HepG2 (cell line): ENCODE measurements around the gene DPEP1. TPM values are rescaled to one million over a fixed set of nuclear protein-coding genes. Genes with fewer than 3 reads are reported as not detected.

ENCODE experiments used
- ATAC-seq: fragments of 200-7000 bp; cut with Tn5 transposase; 3 replicates; pipeline ENCODE4 v1.9.1; 2020; ENCODE audit warnings: mild to moderate bottlenecking, moderate library complexity
- BruUV-seq: library from RNA; stranded (reverse); fragments of 400-500 nt; replicated peaks from 2 replicates; lab custom pipeline; 2021; lab: Mats Ljungman, UMichigan
- CTCF ChIA-PET: fragments of 300-600 bp; formaldehyde crosslinking; extraction: SDS; loops from one replicate; lab custom pipeline; 2021; ENCODE audit warnings: low total read pairs, inconsistent platforms, low intra/inter-chr PET ratio; lab: Yijun Ruan, JAX
- POLR2A ChIA-PET: fragments of 350-600 bp; sonication (Branson Sonifier 250); formaldehyde crosslinking; loops from one replicate; lab custom pipeline; 2020; ENCODE audit warnings: antibody characterized with exemption, inconsistent platforms; lab: Yijun Ruan, JAX
- DNase-seq: peaks from one replicate; pipeline ENCODE4 v3.0.0-alpha.2; 2015; ENCODE audit warnings: low spot score
- FAIRE-seq: peaks from 3 replicates; lab custom pipeline; 2011; peaks lifted over from hg19 to GRCh38; lab: Jason Lieb, UNC
- H2AFZ ChIP-seq: one replicate; pipeline ENCODE4 v1.6.1; 2011; ENCODE audit warnings: low read length, inconsistent platforms
- H3K27ac ChIP-seq: fragments of 300-600 bp; 3 replicates; pipeline ENCODE4 v1.8.0; 2011; ENCODE audit warnings: mixed run types, mild to moderate bottlenecking, mixed read lengths, low read length, inconsistent platforms; ENCODE audit not compliant: insufficient read depth; ENCODE audit errors: extremely low read length
- H3K27me3 ChIP-seq, 2 experiments: fragments of 200-600 bp in 1 of 2; 2 replicates in 1 of 2; 3 replicates in 1 of 2; pipeline versions ENCODE4 v1.6.0 to v1.8.0; 2011; ENCODE audit warnings: low read length in 2 of 2, mild to moderate bottlenecking in 2 of 2, moderate library complexity in 2 of 2, inconsistent platforms in 1 of 2; ENCODE audit not compliant: insufficient read depth in 2 of 2, control insufficient read depth in 1 of 2
- H3K36me3 ChIP-seq, 2 experiments: fragments of 200-600 bp in 1 of 2; replicated peaks in 1 of 2; 2 replicates in 1 of 2; 3 replicates in 1 of 2; pipeline versions ENCODE4 v1.5.1 to v1.8.0; 2011; ENCODE audit warnings: low read length in 2 of 2, inconsistent platforms in 1 of 2; ENCODE audit not compliant: insufficient read depth in 2 of 2, control insufficient read depth in 1 of 2
- H3K4me1 ChIP-seq: 2 replicates; pipeline ENCODE4 v1.5.1; 2012; ENCODE audit warnings: low read length, inconsistent platforms; ENCODE audit not compliant: insufficient read depth
- H3K4me2 ChIP-seq: 2 replicates; pipeline ENCODE4 v1.6.0; 2011; ENCODE audit warnings: low read depth, low read length, inconsistent platforms
- H3K4me3 ChIP-seq, 3 experiments: fragments of 200-600 bp in 1 of 3; sonication (generic), shearing (Covaris generic) in 1 of 3; replicated peaks in 1 of 3; 2 replicates each; pipeline ENCODE4 v1.5.1; 2011 to 2016; ENCODE audit warnings: low read length in 3 of 3, inconsistent platforms in 2 of 3, low read depth in 2 of 3, mild to moderate bottlenecking in 2 of 3, control low read depth in 1 of 3, mixed read lengths in 1 of 3; ENCODE audit not compliant: insufficient read depth in 1 of 3
- H3K79me2 ChIP-seq: one replicate; pipeline ENCODE4 v1.6.1; 2011; ENCODE audit warnings: low read length, inconsistent platforms; ENCODE audit not compliant: insufficient read depth
- H3K9ac ChIP-seq: 2 replicates; pipeline ENCODE4 v1.6.0; 2011; ENCODE audit warnings: mild to moderate bottlenecking, low read depth, low read length, inconsistent platforms; ENCODE audit not compliant: insufficient read depth
- H3K9me3 ChIP-seq: 2 replicates; pipeline ENCODE4 v1.5.1; 2012; ENCODE audit warnings: mild to moderate bottlenecking, low read length
- H4K20me1 ChIP-seq: 2 replicates; pipeline ENCODE4 v1.6.0; 2011; ENCODE audit warnings: inconsistent platforms, mild to moderate bottlenecking, low read length, moderate library complexity; ENCODE audit not compliant: insufficient read depth
- HNF4A ChIP-seq: sonication (generic); formaldehyde crosslinking; IDR thresholded peaks from 2 replicates; pipeline ENCODE4 v1.4.0; 2020; ENCODE audit warnings: missing genetic modification reagents
- ZBTB38 ChIP-seq: sonication (generic); formaldehyde crosslinking; IDR thresholded peaks from 2 replicates; pipeline ENCODE4 v1.5.1; 2020; ENCODE audit warnings: mild to moderate bottlenecking, missing genetic modification reagents
- WGBS: methylation state at CpG from one replicate; pipeline ENCODE4 v1.1.6; 2017; ENCODE audit warnings: low lambda C conversion rate; 5-methylcytosine and 5-hydroxymethylcytosine counted together
- in situ Hi-C: cut with HindIII; loops from 2 replicates; pipeline ENCODE4 v1.10.0; 2017; ENCODE audit warnings: low pct_unique_long_range_greater_than_20kb; ENCODE audit not compliant: extremely low pct_ligation_motif_present
- intact Hi-C: fragments of 100-400 bp; cut with micrococcal nuclease; formaldehyde crosslinking; loops from one replicate; pipeline ENCODE4 v1.10.0; 2022; ENCODE audit not compliant: unreplicated experiment
- polyA plus RNA-seq, 8 experiments: library from polyadenylated mRNA; depleted of rRNA in 3 of 8; stranded (reverse) in 7 of 8; unstranded in 1 of 8; fragments of >200 nt; fragmentation: Illumina TruSeq in 4 of 8; extraction: Trizol in 4 of 8; gene quantifications; 2 replicates each; pipeline versions ENCODE4 v1.2.1 to v1.2.3, GENCODE V29; 2011 to 2016; ENCODE audit warnings: low read depth in 4 of 8, missing spikeins in 1 of 8, mixed read lengths in 1 of 8; ENCODE audit not compliant: insufficient read depth in 1 of 8
- total RNA-seq, 5 experiments: library from RNA; depleted of rRNA; stranded (reverse); fragments of >200 nt; fragmentation: Illumina TruSeq; extraction: Trizol; gene quantifications; 2 replicates each; pipeline ENCODE4 v1.2.3, GENCODE V29; 2016; ENCODE audit warnings: low read depth in 1 of 5
- TF ChIP-seq, protein P1 (sequence below): sonication (generic); formaldehyde crosslinking; IDR thresholded peaks from 2 replicates; pipeline ENCODE4 v1.5.1; 2020; ENCODE audit warnings: mild to moderate bottlenecking, missing genetic modification reagents, moderate library complexity
- TF ChIP-seq, protein P2 (sequence below): sonication (generic); formaldehyde crosslinking; IDR thresholded peaks from 2 replicates; pipeline ENCODE4 v1.5.0; 2020; ENCODE audit warnings: mild to moderate bottlenecking, missing genetic modification reagents
- TF ChIP-seq, protein P3 (sequence below): sonication (generic); formaldehyde crosslinking; IDR thresholded peaks from 2 replicates; pipeline ENCODE4 v1.4.0; 2020; ENCODE audit warnings: low read depth, missing genetic modification reagents
- TF ChIP-seq, protein P4 (sequence below): sonication (generic); formaldehyde crosslinking; conservative IDR thresholded peaks from 2 replicates; pipeline ENCODE4 v1.4.0; 2020; ENCODE audit warnings: mild to moderate bottlenecking, missing genetic modification reagents, moderate library complexity

Gene DPEP1
- total and polyA plus RNA-seq, 2 of the 13 experiments (the other 11 are each of a cell fraction or from before 2014, with no cell fraction given) = 37.6 to 52.2 TPM

DNA sequence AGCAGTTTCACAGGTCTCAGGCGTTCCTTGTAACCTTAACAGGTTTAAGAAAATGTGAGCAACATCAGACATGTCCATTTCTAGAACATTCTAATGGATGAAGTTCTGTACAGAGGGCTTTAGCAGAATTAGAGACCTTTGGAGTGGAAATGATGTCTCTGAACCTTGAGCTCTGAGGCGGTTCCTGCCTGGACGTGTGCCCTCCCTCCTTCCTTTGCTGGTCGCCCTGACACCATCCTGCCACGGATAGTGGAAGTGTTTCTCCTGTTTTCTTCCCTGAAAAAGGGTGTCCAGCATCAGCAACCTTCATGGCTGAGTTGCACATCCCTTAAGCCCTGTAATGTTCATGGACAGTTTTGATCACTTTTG is 55.3 kb downstream of the DPEP1 start:
- Histone ChIP-seq H3K36me3 (peaks cover 3 to 5% of the 10 kb centered on the region in 2 experiments; a peak in 2 of 5 replicates), H3K4me3 (no peak overlapping the region), H3K79me2 (no peaks in the 10 kb centered on the region), H3K4me2 (peak overlapping the region; percentile 21; the same call in 1 of the 2 replicates), H3K4me1 (peaks cover 26% of the 10 kb centered on the region), H3K9me3 (peaks cover 12% of the 10 kb centered on the region; the same call in 1 of the 2 replicates), H4K20me1 (no peaks in the 10 kb centered on the region), H3K27me3 (no peaks in the 10 kb centered on the region), H2AFZ (no peak overlapping the region), H3K9ac (no peak overlapping the region), H3K27ac (no peak overlapping the region)
- DNase-seq (no peak), FAIRE-seq (peak; percentile 56), ATAC-seq (peak; percentile 51)
- WGBS = 28% methylated on average over 5 of the region's 5 CpGs
- BruUV-seq = no TSS peak
- ChIA-PET POLR2A (interaction anchor here (1.0 to 1.6 kb wide), 2 partner anchors 24 to 32 kb away, joined by 3 to 4 read pairs; no protein-coding TSS in a partner anchor), CTCF (no interaction called here)
- TF ChIP-seq HNF4A (CRISPR knock-in tag) = peak; percentile 54
- TF ChIP-seq, protein P1, sequence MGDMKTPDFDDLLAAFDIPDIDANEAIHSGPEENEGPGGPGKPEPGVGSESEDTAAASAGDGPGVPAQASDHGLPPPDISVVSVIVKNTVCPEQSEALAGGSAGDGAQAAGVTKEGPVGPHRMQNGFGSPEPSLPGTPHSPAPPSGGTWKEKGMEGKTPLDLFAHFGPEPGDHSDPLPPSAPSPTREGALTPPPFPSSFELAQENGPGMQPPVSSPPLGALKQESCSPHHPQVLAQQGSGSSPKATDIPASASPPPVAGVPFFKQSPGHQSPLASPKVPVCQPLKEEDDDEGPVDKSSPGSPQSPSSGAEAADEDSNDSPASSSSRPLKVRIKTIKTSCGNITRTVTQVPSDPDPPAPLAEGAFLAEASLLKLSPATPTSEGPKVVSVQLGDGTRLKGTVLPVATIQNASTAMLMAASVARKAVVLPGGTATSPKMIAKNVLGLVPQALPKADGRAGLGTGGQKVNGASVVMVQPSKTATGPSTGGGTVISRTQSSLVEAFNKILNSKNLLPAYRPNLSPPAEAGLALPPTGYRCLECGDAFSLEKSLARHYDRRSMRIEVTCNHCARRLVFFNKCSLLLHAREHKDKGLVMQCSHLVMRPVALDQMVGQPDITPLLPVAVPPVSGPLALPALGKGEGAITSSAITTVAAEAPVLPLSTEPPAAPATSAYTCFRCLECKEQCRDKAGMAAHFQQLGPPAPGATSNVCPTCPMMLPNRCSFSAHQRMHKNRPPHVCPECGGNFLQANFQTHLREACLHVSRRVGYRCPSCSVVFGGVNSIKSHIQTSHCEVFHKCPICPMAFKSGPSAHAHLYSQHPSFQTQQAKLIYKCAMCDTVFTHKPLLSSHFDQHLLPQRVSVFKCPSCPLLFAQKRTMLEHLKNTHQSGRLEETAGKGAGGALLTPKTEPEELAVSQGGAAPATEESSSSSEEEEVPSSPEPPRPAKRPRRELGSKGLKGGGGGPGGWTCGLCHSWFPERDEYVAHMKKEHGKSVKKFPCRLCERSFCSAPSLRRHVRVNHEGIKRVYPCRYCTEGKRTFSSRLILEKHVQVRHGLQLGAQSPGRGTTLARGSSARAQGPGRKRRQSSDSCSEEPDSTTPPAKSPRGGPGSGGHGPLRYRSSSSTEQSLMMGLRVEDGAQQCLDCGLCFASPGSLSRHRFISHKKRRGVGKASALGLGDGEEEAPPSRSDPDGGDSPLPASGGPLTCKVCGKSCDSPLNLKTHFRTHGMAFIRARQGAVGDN (CRISPR knock-in tag) = peak; percentile 64
- TF ChIP-seq, protein P2, sequence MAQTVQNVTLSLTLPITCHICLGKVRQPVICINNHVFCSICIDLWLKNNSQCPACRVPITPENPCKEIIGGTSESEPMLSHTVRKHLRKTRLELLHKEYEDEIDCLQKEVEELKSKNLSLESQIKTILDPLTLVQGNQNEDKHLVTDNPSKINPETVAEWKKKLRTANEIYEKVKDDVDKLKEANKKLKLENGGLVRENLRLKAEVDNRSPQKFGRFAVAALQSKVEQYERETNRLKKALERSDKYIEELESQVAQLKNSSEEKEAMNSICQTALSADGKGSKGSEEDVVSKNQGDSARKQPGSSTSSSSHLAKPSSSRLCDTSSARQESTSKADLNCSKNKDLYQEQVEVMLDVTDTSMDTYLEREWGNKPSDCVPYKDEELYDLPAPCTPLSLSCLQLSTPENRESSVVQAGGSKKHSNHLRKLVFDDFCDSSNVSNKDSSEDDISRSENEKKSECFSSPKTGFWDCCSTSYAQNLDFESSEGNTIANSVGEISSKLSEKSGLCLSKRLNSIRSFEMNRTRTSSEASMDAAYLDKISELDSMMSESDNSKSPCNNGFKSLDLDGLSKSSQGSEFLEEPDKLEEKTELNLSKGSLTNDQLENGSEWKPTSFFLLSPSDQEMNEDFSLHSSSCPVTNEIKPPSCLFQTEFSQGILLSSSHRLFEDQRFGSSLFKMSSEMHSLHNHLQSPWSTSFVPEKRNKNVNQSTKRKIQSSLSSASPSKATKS (CRISPR knock-in tag) = no peak
- TF ChIP-seq, protein P3, sequence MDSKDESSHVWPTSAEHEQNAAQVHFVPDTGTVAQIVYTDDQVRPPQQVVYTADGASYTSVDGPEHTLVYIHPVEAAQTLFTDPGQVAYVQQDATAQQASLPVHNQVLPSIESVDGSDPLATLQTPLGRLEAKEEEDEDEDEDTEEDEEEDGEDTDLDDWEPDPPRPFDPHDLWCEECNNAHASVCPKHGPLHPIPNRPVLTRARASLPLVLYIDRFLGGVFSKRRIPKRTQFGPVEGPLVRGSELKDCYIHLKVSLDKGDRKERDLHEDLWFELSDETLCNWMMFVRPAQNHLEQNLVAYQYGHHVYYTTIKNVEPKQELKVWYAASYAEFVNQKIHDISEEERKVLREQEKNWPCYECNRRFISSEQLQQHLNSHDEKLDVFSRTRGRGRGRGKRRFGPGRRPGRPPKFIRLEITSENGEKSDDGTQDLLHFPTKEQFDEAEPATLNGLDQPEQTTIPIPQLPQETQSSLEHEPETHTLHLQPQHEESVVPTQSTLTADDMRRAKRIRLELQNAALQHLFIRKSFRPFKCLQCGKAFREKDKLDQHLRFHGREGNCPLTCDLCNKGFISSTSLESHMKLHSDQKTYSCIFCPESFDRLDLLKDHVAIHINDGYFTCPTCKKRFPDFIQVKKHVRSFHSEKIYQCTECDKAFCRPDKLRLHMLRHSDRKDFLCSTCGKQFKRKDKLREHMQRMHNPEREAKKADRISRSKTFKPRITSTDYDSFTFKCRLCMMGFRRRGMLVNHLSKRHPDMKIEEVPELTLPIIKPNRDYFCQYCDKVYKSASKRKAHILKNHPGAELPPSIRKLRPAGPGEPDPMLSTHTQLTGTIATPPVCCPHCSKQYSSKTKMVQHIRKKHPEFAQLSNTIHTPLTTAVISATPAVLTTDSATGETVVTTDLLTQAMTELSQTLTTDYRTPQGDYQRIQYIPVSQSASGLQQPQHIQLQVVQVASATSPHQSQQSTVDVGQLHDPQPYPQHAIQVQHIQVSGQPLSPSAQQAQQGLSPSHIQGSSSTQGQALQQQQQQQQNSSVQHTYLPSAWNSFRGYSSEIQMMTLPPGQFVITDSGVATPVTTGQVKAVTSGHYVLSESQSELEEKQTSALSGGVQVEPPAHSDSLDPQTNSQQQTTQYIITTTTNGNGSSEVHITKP = no peak
- TF ChIP-seq ZBTB38 (CRISPR knock-in tag) = peak; percentile 49
- TF ChIP-seq, protein P4, sequence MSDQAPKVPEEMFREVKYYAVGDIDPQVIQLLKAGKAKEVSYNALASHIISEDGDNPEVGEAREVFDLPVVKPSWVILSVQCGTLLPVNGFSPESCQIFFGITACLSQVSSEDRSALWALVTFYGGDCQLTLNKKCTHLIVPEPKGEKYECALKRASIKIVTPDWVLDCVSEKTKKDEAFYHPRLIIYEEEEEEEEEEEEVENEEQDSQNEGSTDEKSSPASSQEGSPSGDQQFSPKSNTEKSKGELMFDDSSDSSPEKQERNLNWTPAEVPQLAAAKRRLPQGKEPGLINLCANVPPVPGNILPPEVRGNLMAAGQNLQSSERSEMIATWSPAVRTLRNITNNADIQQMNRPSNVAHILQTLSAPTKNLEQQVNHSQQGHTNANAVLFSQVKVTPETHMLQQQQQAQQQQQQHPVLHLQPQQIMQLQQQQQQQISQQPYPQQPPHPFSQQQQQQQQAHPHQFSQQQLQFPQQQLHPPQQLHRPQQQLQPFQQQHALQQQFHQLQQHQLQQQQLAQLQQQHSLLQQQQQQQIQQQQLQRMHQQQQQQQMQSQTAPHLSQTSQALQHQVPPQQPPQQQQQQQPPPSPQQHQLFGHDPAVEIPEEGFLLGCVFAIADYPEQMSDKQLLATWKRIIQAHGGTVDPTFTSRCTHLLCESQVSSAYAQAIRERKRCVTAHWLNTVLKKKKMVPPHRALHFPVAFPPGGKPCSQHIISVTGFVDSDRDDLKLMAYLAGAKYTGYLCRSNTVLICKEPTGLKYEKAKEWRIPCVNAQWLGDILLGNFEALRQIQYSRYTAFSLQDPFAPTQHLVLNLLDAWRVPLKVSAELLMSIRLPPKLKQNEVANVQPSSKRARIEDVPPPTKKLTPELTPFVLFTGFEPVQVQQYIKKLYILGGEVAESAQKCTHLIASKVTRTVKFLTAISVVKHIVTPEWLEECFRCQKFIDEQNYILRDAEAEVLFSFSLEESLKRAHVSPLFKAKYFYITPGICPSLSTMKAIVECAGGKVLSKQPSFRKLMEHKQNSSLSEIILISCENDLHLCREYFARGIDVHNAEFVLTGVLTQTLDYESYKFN (CRISPR knock-in tag) = 0 out of 2 replicates have a peak, but pooled peaks have one; percentile 13
- intact Hi-C loops (no loop called here), in situ Hi-C loops (no loop called here)
